Measurements from ENCODE around the gene C20orf204.

The C20orf204 gene

GRCh38 chr20:64042054-64042781 is 6.2 kb downstream of the C20orf204 start:
- peak; percentile 50 for DNase-seq

- no peak for DNase-seq
Measured at GRCh38 chr20:64043768-64044167, 7.8 kb downstream of the C20orf204 start.

DNA sequence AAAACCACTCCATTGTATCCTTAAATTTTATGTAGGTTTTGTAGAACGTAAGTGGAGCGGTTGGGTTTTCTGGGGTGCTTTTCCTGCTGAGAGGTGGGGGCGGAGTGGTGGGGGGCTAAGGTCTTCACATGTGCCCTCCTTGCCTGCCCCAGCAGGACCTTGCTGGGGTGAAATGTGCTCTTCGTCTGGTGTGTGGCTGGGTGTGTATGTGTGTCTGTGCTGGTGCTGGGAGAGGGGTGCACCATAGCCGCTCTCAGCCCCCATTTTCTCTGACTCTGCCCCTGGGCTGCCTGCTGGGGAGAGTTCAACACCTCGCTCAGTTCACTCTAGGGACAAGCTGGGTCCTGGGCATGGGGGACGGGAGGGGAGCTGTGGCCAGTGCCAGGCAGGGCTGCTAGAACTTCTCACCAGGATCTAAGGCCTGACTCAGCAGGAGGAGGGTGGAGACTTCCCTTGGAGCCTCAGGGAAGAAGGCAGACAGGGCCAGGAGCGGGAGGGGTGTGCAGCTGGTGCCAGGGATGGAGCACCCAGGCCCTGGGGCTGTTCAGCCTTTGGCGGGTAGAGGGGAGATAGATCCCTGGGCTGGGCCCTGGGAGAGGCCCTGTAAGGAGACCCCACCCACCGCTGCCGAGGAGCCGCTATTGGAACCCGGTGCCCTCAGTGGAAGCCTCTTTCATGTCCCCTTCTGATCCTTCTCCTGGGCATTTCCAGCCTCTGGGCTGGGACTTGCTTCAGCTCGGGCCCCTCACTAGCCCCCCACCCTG is 8.7 kb downstream of the C20orf204 start:
- DNase-seq: no peak

DNA sequence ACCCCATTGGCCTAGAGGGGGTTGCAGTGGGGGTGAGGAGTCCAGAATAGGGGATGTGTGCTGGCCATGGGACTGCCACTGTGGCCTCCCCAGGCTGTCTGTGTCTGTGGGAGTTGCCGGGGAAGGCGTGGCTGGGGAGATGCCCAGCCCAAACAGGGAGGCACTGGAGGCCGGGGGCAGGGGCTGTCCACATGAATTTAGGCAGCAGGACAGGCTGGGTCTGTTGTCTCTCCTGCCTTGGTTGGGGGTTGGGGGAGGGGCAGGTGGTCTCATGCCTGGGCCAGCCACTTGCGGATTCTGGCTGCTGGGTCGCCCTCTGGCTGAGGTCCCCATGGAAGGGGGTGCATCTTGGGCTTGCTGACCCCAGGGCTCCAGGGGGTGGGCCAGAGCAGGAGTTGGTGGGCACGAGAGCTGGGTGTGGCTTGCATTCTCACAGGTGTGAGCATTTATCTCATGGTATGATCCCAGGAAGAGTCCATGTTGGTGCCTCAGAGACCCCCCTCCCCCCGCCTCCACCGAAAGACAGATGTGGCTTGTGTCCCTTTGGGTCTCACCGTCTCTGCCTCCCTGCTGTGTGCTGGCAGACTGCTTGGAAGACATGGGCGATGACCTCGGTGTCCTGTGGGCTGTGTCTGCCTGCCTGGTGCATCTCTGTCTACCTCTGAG is 9.5 kb downstream of the C20orf204 start:
- DNase-seq: no peak

- no peak for DNase-seq
Measured at GRCh38 chr20:64047046-64047389, 11.0 kb downstream of the C20orf204 start.

GRCh38 chr20:64047968-64048401 is 12.0 kb downstream of the C20orf204 start:
- DNase-seq: no peak

DNA sequence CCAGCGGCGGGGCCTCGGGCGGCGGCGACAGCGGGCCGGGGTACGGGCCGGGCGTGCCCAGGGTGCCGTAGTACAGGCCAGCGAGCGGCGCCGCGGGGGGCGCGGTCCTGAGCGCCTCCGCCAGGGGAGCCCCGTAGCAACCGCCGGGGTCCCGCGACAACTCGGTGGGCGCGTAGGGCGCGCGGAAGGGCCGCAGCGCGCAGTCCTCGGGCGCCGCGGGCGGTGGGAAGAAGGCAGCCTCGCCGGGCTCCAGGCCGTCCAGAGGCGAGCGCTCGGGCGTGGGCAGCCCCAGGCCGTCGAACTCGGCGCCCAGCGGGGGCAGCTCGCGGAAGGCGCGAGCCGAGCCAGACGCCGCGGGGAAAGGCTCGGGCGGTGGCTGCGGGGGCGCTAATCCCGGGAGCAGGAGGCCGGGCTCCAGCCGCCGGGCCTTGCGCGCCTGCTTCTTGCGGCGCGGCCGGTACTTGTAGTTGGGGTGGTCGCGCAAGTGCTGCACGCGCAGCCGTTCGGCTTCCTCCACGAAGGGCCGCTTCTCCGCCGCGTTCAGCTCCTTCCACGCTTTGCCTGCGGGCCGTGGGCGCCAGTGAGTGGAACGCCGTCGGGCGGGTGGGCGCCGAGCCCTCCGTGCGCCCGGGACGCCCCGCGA is 12.5 kb downstream of the C20orf204 start:
- no peak for DNase-seq

GRCh38 chr20:64049060-64049877 is 13.3 kb downstream of the C20orf204 start, which contains the start of gene SOX18:
Gene SOX18, minus strand, starts transcription at chr20:64049639. Its CDS starts 123 bp downstream, at chr20:64049516.
- DNase-seq: peak; percentile 42

- no peak for DNase-seq
Measured at GRCh38 chr20:64049878-64050260, 13.9 kb downstream of the C20orf204 start.

- DNase-seq: no peak
Measured at GRCh38 chr20:64050261-64051032, 14.5 kb downstream of the C20orf204 start.

DNA sequence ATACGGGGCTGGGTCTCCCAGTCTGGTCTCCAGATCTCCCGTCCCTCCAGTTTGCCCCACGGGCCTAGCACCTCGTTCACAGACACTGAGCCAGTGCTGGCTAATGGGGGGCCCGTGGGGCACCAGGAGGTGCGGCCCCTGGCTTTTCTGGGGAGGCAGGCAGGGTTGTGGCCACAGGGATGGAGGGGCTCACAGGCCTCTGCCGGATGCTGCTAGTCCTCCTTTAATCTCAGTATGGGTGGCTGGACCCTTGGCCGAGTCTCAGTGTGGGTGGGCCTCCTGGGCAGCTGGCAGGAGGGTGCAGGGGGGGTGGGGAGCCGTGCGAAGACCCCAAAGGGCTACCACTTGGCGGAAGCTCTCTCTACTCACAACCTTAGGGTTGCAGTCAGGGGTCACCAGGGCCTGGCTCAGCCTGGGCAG is 15.1 kb downstream of the C20orf204 start:
- no peak for DNase-seq

DNA sequence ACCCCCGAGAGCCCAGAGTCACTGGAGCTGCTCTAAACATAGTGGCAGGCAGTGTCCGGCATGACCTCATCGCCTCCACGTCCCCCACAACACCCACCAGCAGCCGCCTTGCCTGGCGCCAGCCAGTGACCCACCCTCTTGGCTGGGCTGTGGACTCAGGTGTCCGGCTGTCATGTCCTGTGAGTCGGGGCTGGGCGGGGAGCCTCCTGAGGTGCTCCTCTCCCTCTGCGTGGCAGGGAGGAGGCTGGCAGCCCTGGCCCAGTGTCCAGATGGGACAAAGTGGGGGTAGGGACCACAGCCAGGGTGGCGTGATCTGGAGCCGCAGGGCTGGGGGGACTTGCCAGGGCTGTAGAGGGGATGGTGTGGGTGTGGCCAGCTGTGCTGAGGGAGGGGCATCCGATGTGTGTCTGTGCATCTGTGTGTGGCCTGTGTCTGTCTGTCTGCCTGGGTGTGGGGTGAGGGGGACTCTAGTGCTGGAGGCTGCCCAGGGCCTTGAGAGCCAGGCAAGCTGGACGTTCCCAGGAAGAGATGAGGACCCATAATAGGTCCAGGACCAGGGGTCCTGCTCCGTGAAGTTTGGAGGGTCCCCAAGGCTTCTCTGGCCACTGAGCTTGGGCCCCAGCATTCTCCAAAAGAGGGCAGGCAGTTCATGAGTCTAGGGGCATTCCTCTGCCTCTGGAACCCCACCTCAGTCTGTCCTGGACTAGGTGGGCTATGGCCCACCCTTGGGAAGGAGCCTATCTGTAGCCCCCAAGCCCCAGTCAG is 15.8 kb downstream of the C20orf204 start:
- DNase-seq: no peak

GRCh38 chr20:64052326-64052722 is 16.3 kb downstream of the C20orf204 start:
- no peak for DNase-seq

DNA sequence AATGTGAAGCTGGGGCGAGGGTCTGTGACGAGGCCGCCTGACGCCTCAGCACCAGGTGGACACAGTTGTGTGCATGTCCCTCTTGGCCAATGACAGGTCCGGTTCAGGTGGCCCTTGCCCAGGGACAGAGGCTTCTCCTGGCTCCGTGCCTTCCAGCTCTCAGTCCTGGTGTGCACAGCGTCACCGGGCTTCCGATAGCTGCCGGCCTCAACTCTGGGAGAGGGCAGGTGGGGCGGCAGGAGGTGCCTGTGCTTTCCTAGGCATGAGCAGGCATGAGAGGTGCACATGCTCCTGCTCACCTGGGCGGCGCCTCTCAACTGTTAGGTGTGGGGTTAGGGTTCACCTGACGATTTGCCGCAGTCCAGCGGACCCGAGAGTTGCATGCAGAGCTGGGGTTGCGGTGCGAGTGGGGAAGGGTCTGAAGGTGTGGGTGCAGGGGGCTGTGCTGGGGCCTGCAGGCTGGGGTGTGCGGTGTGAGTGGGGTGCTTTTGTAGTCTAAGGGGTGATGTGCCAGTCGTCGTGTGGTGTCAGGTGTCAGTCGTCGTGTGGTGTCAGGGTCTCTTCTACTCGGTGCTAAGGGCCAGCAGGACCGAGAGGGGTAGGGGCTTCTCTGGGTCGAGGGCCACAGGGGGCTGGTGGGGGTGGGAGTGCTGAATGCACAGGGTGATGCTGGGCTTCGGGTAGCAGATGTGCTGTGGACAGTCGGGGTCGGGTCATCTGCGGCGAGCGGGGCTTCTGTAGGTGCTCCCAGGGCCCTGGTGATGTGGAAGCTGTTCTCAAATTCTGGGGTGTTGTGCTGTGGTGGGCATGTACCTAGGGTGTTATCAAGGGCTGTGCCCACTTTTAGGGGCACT is 17.2 kb downstream of the C20orf204 start:
- DNase-seq: no peak

DNA sequence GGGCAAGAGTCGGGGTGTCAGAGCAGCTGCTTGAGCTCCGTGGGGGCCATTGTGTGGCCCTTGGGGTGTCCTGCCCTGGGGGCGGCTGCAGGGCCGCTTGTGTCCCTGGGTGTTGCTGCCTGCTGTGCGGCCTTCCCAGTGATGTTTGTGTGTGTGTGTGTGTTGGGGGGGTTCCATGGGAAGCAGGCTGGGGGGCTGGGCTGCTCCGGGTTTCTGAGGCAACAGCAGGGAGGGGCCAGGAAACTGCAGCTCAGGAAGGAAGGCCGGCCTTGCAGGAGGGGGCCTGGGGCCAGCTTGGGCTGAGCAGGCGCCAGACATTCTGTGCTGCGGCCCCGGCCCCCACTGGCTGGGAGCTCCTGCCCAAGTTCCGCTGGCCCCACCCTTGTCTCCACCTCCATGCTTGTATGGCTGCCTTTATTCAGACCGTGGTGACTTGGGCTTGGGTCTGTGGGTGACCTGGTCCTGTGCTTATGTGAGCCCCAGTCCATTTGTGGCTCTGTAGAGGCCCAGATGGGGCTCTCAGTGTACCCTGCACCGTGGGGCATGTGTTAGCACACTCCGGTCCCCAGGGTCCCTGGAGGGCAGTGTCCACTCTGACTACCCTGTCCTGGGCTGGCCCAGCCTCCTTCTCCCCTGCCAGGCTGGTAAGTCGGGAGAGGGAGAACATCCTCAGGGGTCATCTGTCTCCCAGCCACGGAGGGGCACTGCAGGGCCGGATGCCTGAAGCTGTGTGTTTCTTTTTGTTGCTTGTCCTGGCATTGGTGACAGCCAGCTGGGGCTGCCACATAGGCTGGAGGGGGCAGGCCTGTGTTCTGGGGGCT is 18.1 kb downstream of the C20orf204 start:
- no peak for DNase-seq

- DNase-seq: no peak
Measured at GRCh38 chr20:64055396-64055892, 19.5 kb downstream of the C20orf204 start.

DNA sequence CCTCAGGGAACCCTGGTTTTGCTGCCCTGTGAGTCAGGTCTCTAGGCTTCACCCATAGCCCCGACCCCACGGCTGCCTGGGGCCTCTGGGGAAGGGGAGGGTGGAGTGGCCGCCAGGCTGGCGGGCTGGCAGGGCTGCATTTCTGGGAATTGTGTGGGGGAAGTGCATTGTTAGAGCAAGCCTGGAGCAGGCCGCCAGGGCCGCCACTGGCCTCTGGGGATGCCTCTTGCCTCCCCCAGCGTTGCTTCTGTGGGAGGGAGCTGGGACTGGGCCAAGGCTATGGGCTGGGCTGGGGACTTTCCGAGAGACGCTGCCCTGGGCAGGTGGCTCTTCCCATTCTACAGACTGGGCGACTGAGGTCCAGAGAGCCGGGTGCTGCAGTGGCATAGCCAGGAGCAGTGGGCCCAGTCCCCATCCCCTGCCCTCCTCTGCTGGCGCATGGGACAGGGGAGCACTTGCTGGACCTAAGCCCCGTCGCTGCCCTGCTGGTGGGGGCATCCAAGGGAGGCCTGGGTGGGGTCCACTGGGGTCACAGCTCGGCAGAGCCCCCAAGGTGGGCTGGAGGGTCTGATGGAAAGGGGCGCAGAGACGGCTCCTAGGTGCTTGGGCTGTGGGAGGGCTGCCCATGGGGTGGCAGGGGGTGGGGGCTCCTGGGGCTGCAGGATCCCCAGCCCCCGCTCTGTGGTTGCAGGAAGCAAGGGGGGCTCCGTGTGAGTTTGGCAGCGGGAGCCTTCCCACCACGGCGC is 20.1 kb downstream of the C20orf204 start:
- DNase-seq: no peak

- DNase-seq: no peak
Measured at GRCh38 chr20:64056639-64056888, 20.6 kb downstream of the C20orf204 start.
